CD4-positive, alpha-beta T cell treated with Interleukin-10 for 1 hour (primary cell): ENCODE data around the gene INPP1.
A peak's percentile ranks its signal among the peaks of the same experiment; 100 is the strongest.

Source experiments
- DNase-seq: peaks from one replicate; pipeline ENCODE4 v3.0.0-alpha.2; 2020

The INPP1 gene

GRCh38 chr2:190412966-190413365, 69.6 kb downstream of the INPP1 start:
- no peak for DNase-seq

GRCh38 chr2:190413421-190413820, 70.0 kb downstream of the INPP1 start:
- no peak for DNase-seq

DNA sequence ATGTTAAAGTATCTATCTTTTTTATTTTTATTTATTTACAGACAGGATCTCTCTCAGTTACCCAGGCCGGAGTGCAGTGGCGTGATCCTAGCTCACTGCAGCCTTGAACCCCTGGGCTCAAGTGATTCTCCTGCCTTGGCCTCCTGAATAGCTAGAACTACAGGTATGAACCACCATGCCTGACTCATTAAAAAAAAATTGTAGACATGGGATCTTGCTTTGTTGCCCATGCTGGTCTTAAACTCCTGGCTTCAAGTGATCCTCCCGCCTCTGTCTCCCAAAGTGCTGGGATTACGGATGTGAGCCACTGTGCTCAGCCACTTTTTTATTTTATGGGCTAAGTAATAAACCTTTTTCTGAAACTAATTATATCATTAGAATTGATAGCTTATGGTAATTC, 71.9 kb downstream of the INPP1 start:
- DNase-seq: no peak

DNA sequence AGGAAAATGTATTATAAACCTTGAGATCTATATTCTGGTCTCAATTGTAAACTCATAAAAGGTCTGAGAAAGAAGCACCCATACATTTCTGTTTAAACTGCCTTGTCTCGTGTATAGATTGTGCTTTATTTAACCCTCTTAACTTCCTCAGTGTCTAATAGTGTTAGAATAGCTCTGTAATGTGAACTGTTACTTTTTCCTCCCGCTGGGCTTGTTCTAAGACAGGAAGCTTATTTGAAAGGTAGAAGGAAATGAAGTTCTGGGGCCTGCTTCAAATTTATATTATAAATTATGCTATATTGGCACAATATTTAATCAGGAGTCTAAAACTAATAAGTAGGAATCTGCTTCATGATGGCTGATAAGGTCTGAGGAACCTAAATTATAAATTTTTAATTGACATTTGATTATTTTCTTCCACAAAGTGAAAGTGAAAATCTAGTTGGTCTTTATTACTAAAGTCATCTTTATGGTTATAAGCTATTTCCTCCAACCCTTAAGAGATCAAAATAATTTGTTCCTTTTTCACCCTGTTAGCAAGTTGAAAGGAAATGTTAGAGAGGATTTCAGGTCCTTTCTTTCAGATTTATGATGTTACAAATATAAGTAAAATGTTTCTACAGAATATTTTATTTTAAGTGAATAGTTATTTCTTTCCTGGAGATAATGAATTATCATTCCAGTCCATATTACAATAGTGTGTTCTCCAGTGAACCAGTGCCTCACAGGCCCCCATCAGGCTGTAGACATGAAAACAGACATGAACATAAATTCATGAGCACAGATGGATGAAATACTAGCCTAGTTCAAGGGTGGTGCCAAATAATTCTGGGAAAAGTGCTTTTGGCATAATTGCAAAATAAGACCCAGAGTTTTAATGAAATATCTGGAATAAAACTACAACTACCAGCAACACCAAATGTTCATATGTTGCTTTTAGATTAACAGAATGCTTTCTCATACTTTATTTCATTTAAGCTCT, 72.7 kb downstream of the INPP1 start:
- peak; percentile 28 for DNase-seq

DNA sequence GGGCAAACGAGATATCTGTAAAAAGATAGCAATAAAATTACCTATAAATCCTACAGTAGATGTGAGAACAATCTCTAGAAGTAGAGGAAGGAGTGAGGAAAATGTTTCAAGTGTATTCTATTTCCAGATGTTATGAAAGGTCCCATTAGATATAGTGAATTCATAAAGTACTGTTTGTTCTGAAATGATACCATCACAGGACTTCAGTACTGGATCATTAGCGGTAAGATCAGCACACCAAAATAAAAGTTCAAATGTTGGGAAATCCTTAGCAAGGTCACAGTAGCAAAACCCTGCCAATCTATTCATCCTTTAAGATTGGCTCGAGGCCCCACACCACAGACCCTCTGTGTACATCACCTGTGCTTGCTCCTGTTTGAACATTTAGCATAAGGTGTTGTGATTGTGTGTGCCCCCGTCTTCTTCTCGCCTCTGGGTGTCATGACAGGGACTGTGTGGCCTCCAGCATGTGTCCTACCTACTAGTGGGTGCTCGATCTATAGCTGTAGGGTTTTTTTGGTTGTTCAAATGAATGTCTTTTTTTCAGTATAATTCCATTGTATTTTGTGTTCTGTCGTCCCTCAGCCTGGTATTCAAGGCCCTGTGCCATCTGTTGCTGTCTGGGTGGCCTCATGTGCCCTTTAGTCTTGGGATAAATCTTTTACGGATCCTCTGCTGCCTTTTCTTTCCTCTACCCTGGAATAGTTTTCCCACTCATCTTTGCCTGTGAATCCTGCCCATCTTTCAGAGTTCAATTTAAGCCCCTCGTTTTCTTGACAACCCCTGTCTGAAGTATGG, 73.9 kb downstream of the INPP1 start:
- no peak for DNase-seq

- DNase-seq: no peak
These were observed 75.3 kb downstream of the INPP1 start for GRCh38 chr2:190418727-190419126.

GRCh38 chr2:190420801-190421200, 77.4 kb downstream of the INPP1 start:
- no peak for DNase-seq
